T-helper 1 cell treated with Interleukin-12 subunit alpha and Interleukin-12 subunit beta and Interleukin-4 antibody, amounts not matched to agents 30 ng/mL and 1 ng/mL, for 36 hours (primary cell): ENCODE measurements around the gene ST8SIA2. TPM values are rescaled to one million over a fixed set of nuclear protein-coding genes. Genes with fewer than 3 reads are reported as not detected.

Source experiments
- intact Hi-C: fragments of 100-400 bp; cut with micrococcal nuclease; formaldehyde crosslinking; loops from one replicate; pipeline ENCODE4 v1.15.1; 2024
- total RNA-seq: library from RNA; stranded (reverse); gene quantifications from 2 replicates; pipeline ENCODE4 v1.2.3, GENCODE V29; 2022

The ST8SIA2 gene, protein sequence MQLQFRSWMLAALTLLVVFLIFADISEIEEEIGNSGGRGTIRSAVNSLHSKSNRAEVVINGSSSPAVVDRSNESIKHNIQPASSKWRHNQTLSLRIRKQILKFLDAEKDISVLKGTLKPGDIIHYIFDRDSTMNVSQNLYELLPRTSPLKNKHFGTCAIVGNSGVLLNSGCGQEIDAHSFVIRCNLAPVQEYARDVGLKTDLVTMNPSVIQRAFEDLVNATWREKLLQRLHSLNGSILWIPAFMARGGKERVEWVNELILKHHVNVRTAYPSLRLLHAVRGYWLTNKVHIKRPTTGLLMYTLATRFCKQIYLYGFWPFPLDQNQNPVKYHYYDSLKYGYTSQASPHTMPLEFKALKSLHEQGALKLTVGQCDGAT
- total RNA-seq, result not detected in 2 replicates

DNA sequence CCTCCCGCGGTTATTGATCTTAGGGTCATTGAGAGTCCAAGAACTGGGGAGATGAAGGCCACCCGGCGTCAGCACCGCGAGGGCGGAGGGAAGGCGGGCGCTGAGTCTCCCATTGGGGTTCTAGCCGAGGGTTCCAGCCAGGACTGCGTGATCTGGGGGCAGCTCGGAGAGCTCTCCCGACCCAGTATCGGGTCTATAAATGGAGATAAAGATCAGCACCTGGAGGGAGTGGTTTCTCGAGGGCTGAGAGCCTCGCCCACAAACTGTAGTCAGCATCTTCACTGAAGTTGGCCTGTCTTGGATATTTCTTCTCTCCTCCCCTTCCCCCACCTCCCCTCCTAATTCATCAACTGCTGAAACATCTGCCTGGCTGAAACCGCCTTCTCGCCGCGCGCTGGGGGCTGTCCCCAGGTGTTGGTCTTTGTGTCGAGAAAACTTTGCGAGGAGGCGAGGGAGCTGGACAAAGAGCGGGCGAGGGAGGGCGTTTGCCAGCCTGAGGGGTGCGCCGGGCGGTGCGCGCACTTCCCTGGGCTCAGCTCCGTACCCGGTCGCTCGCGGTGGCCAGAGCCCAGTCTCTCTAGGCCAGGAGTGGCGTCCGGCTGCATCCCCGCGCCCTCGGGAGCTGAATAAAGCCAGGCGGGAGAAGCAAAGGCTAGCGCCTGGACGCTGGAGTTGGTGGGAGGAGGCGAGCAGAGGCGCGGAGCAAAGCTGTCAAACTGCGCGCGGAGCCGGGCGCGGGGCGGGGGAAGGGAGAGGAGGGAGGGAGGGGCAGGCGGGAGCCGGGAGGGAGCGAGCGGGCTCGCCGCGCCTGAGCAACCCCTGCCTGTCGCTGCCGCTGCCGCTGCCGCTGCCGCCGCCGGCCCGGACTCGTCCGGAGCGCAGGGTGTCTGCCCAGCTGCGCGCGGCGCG is at the start of gene ST8SIA2:
ST8SIA2 (plus strand) TSS at position 811 of the 909 bp plus-strand sequence. CDS start 184 bp downstream, outside the sequence.
- intact Hi-C loops, result no loop called here

DNA sequence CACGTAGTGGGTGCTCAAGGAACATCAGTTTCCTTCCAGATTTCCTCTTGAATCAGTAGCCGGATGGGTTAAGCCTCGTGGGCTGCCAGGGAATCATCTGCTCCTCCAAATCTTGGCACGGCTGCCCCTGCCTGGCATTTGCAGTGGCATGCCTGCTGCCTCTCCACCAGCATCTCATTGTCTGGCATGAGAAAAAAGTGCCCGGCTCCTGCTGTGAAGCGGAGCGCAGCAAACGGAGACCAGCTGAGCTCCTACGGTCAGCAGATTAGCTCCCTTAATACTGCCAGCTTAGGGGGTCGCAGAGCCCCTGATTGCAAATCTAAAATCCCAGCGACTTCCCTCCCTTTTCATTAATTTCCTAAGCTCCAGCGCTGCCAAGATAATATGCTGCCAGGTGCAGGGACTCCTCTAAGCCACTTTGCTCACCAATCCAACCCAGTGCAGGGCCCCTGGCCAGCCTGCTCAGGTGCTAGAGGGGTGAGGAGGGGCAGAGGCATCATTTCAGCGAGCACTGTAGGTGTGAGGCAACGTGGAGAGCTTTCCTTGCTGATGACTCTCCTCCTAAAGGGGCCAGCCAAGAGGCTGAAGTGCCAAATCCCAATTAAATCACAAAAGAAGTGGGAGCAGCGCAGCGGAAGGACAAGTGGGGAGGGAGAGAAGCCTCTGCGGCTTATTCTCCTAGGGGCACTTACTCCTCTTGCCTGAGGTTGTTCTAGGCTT is 49.6 kb upstream of the ST8SIA2 start:
- intact Hi-C loops, result no loop called here

DNA sequence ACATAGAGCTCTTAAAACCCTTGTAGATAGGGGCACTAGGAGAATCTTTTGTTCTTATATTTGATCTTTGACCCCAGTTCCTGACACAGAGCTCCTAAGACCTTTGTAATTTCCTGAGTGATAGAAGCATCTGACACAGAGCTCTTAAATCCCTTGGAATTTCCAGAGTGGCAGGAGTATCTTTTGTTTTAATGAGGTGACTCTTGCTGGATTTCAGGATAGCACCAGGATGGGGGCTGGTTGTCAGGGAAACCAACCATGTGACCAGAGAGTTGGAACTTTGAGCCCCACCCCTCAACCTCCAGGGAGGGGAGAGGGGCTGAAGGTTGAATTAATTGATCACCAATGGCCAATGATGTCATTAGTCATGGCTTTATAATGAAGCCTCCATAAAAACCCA is 47.6 kb upstream of the ST8SIA2 start:
- intact Hi-C loops, result no loop called here

DNA sequence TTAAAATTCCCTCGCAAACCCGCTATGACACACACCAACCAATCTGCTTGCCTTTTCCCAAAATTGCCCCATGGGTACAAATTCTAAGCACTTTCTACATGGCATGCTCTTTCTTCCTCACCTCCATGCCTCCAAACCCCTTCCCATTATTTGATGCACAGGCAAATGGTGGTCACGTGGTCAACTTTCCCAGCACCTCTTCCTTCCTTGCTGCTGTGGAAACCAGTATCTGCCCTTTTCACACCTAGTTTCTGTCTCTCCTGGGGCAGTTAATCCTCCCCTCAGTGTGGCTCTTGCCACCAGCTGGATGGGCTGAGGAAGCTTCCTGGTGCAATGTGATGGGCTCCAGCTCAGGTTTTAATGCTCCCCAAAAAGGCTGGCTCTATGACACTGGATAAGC is 38.4 kb upstream of the ST8SIA2 start:
- intact Hi-C loops, result no loop called here

DNA sequence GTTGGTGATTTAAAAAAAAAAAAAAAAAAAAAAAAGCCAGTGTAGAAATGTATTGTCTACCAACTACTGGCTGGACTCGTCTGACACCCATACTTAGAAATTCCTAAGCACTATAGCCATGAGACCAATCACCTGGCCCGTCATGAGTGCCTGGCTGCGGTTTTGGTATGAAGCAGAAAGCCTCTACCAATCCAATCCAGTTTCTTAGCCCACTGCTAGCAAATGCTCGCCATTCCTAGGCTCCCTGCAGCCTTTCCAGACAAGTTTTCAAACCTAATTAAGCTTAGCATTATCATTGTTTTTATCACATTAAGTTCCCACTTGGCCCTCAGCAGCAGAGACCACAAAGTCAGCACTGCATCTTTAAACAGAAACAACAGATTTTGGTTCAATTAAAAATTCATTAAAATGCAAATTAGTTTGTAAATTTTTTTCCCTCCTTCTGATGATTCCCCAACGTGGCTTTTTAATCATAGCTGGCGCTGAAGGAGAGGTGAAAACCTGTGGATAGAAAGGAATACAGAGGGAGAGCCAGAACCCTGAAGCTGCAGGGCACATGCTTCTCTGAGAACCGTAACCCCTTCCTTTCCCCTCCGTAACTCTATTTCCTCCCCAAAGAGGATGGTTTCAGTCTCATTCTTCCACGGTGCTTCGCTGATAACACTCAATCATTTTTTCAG is 32.2 kb upstream of the ST8SIA2 start:
- intact Hi-C loops, result no loop called here

DNA sequence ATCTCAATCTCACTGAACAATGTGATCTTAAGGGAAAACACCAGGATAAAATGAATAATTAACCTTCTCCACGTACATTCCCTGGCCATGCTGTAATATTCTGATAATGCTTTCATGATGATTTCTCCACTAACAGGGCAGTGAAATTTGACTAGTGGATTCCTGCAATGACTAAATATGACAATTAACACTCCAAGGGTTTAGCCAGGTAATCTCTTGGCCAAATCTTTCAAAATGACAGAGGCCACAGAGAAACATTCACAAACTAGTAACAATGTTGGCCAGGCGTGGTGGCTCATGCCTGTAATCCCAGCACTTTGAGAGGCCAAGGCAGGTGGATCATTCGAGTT is 31.7 kb upstream of the ST8SIA2 start:
- intact Hi-C loops, result no loop called here

DNA sequence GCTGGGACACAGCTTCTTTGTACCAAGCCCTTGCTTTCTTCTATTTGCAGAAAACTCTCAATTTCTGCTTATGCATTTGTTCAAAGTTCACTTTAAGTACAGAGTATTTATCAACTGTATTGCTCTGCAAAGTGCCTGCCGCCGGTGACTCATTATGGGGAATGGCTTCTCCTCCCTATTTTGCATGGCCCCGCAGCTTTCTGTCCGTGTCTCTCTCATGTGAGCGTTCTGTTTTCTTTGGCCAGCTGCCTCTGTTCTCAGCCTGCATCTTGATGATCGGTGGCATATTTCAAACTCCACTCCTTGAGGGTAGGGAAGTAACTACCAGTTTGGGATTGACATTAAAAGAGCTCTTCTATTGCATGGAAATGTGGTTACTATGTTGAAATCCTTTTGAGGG is 28.6 kb upstream of the ST8SIA2 start:
- intact Hi-C loops, result no loop called here

DNA sequence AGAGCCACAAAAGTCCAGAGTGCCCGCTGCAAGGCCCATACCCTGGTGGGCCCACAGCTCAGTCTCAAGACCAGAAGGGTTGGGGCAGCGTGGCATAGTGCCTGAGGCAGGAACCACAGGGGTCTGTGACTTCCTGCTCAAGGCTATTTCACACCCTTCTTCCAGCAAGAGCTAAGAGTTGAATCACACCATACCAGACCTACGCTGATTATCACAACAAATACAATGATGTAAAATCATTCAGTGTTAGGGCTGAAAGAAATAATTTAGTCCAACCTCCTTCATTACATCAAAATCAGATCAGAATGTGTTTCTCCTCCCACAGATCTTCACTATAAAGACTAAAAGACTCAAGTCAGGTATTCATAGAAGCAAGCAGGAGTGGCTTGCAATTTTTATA is 27.8 kb upstream of the ST8SIA2 start:
- intact Hi-C loops, result no loop called here

DNA sequence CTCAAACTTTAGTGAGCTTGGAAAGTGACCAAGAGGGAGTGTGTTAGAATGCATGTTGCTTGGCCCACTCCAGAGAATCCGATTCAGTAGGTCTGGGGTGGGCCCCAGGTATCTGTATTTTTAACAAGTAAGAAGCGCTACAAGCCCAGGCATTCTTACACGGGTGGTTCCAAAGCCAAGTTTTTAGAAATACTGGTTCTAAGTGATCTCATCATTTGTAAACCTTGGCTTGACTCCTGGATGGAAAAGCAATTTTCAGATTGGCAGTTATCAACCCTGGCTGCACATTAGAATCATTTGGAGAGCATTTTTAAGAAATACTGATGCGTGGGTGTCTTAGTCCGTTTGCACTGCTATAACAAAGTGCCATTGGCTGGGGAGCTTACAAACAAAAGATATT is 27.3 kb upstream of the ST8SIA2 start:
- intact Hi-C loops, result no loop called here

DNA sequence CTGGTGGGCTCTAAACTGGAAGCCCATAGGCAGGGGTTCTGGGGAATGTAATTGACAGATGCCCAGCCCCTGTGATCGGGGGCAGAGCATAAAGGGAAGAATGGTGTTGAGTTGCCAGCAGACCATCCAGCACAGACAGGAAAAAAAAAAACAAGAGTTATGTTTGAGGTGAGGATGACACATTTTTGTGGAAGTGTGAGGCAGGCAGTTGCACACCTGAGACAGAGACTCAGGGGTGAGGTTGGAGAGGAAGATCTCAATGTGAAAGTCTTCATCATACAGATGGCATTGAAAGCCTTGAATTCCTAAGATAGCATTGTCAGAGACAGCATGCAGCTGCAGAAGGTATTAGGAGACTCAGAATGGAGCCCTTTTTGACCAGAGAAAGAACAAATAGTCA is 18.6 kb upstream of the ST8SIA2 start:
- intact Hi-C loops, result no loop called here

DNA sequence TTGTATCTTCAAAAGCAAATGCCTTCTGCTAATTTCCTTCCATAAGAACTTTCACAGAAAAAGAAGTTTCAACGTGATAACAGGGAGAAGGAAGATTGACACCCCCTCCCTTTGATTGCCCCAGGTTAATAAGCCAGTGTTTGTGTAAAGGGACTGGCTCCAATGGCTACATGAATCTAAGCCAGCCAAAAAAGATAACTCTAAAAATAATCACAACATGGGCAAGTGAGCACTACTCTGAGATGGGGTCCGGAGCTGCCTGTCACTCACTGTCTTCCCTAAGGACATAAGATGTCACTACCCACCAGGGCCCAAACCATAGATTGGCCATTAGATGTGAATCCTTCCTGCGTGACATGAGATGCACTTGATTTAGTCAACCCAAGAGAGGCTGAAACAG is 17.6 kb upstream of the ST8SIA2 start:
- intact Hi-C loops, result no loop called here

DNA sequence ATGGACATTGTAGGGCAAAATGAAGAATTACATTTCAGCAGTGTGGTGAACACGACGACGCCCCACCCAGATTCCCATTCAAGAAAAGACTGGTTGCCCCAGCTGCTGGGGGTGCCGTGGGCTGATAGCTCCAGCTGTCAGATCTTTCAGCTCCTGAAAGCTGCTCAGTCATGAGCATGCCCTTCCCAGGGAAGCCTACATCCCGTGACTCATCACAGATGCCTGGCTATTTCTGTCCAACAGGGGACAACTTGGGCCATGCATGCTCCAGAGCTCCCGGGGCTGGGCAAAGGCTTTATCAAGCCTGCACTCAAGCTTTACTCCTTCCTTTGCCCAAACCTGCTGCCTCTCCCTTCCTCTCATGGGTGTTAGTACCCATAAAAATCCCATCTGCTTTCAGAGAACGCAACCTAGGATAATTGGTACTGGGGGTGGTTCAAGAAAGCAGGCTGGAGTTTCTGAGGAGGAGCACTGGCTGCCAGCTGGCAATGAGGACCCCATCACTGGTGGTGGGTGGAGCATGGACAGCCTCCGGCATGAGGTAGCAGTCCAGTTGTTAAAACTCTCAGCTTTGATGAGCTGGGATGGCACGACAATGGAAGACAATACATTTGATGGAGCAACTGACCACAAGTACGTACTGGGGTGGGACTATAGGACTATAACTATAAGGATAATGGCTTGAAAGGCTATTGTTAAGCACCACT is 16.4 kb upstream of the ST8SIA2 start:
- intact Hi-C loops, result no loop called here

DNA sequence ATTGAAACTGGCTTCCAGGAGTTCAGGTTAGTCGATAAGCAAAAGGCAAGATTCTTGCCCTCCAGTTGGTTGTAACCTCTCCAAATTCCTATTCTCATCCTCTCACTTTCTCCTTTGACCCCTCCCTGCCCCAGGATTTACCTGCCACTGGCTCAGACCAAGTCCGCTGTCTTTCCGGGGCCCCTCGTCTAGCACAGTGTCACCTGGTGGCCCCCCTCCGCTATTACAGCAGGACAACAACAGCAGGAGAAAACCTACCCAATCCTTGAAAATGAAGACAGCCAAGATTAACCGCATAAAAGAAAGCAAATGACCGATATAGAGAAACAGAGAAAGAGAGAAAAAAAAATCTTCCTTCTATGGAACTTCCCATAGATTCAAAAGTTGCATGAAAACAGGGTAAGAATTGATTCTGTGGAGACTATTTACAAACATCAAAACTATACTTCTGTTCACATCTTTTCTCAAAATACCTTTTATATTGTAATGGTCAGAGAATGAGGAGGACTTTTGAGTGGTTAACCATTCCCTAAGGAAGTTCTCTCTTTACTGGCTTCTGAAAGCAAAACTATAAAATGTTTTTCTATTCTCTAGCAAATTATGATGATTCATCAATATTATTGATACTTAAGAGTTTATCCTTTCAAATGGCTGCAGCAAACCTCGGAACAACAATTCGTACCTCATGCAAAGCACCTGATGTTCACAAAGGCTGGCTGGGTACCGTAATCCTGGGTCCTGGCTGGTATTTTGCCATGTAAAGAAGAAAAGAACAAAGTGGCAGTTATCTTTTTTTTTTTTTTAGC is 10.0 kb upstream of the ST8SIA2 start:
- intact Hi-C loops, result no loop called here

DNA sequence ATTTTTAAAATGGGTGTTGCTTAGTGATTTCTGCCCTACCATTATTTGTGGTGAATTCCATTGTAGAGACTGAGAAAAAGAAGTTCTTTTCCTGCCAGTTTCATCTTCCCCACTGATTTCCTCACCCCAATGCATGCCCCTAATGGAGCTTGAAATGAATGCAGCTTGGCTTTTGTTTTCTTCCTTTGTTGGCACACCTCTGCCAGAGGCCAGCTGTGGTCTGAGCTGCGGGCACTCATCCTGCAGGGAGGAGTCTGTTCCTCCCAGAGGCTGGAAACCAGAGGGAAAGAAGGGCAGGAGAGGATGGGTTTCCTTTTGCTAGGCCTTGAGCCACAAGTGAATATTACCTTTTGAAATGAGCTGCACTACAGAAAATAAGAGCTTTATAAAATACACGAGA is 9.3 kb upstream of the ST8SIA2 start:
- intact Hi-C loops, result no loop called here

DNA sequence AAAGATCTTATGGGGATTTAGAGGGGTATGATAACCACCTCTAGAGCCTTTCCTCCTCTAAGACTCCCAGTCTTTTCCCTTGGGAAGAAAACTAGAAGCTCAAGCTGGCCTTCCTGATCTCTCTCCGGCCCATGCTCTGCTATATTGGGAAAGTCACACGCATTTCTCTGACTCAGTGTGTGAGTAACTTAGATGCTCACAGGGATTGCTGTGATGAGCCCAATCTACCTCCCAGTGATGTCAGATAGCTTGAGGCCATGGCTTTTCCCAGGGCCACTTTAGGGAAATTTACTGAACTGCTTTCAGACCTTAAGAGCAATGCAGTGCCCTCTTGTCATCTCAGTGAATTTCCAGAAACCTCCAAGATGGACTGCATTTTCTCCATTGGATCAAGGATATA is 8.6 kb upstream of the ST8SIA2 start:
- intact Hi-C loops, result no loop called here

DNA sequence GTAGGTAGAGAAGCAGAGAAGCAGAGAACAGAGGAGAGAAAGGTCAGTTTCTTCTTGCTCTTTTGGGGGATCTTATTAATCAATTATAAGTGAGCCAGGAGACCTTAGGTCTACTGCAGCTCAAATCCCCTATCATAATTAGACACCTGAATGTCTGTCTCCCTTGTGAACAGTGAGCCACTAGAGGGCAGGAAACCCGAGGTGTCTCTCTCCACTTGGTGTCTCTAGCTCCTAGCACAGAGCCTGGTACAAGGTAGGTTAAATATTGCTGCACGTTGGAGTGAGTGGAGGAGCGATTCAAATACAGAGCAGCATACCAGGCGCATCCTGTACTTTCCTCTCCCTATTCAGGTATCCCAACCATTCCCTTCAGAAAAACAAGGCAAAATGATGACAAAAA is 2.0 kb upstream of the ST8SIA2 start:
- intact Hi-C loops, result loop anchor here (2.0 kb wide), 1 partner anchor 323 kb away; no protein-coding TSS in a partner anchor

DNA sequence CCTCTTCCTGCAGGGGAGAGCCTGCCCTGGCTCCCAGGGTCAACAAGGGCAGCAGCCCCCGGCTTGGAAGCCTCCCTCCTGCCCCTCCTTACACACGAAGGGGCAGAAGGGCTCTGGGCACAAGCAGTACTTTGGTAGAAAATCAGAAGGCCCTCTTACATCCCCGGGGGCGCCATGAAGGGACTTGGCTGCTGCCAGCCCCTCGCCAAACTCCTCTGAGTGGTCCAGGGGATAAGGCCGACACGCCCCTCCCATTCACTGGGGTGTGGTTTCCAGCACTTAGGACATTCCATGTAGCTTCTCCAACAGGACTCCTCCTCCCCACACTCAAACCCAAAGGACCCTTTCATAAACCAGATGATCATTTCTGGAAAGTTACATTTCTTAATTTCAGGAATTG is 1.2 kb upstream of the ST8SIA2 start:
- intact Hi-C loops, result no loop called here

DNA sequence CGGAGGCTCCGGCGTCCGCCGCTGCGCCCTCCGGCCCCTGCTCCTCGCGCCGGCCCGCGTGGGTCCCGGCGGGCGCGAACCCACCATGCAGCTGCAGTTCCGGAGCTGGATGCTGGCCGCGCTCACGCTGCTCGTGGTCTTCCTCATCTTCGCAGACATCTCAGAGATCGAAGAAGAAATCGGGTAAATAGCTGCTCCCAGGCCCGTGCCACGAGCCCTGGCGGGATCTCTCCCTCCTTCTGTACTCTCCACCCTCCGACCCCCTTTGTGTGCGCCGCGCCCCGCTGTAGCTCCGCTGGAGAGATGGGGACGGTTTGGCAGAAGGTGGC is 263 bp downstream of the ST8SIA2 start:
- intact Hi-C loops, result no loop called here

DNA sequence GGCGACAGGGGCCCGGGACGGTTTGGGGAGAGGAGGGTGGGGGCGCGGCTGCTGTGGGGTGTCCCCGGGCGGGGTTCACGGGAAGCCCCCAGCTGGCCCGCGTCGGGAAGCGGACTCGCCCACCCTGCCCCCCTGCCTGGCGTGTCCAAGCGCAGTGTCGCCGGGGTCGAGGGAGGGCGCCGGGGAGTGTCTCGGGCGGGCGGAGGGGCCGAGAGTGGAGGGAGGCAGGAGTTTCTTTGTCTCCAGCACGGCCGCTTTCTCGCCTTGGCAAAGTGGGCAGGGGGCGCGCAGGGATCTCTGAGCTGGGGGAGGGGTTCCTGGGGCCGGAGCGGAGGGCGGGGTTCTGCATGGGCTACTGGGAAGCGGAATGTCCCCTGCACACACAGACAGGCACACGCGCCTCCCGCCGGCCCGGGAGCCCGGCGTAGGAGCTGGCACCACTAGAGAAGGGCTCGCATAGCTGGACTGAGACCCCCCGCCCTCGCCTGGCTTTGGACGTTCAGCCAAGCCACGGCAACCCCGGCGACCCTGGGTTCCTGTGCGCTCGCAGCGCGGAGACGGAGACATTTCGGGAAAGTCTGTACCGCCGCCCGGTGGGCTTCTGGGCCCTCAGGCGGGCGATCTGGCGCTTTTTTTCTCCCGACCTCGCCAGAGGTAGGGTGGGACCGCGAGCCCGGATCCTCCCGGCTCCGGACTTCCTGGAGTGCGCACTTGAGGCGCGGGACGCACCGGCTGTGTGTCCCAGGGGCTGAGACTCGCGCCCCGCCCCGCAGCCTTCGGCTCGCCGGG is 822 bp downstream of the ST8SIA2 start:
- intact Hi-C loops, result no loop called here
